HCT116 (cell line): ENCODE data around the gene PSMB9. TPM values are rescaled to one million over a fixed set of nuclear protein-coding genes. Genes with fewer than 3 reads are reported as not detected.

ENCODE experiments used
- ATAC-seq: fragments of 200-7000 bp; cut with Tn5 transposase; 2 replicates; pipeline ENCODE4 v1.9.1; 2020; ENCODE audit warnings: mild to moderate bottlenecking, moderate library complexity
- BruUV-seq: library from RNA; stranded (reverse); fragments of 400-500 nt; replicated peaks from 2 replicates; lab custom pipeline; 2021; lab: Mats Ljungman, UMichigan
- CTCF ChIA-PET: fragments of 300-600 bp; sonication (Branson Sonifier 250); formaldehyde crosslinking; loops from one replicate; lab custom pipeline; 2021; ENCODE audit warnings: antibody characterized with exemption; lab: Charles Lee
- POLR2A ChIA-PET: fragments of 300-600, 350-600 bp; sonication (Branson Sonifier 250); formaldehyde crosslinking; loops from one replicate; lab custom pipeline; 2021; ENCODE audit warnings: antibody characterized with exemption; lab: Charles Lee
- RAD21 ChIA-PET, 2 experiments: fragments of 300-600 bp; sonication (Branson Sonifier 250); formaldehyde crosslinking; loops; one replicate each; lab custom pipeline; 2023; ENCODE audit warnings: low total read pairs in 2 of 2; ENCODE audit not compliant: uncharacterized antibody in 2 of 2, unreplicated experiment in 2 of 2, low non-redundant PET in 1 of 2; lab: Charles Lee
- DNase-seq: peaks from one replicate; pipeline ENCODE4 v3.0.0-alpha.2; 2010; ENCODE audit warnings: low read depth, low spot score
- H2AFZ ChIP-seq: fragments of 200-600 bp; shearing (Covaris generic), sonication (generic); 2 replicates; pipeline ENCODE4 v1.6.1; 2017; ENCODE audit warnings: low read depth, mixed run types, mixed read lengths, antibody characterized with exemption, low read length; ENCODE audit not compliant: poor library complexity, severe bottlenecking
- H3K27ac ChIP-seq: 2 replicates; pipeline ENCODE4 v1.5.1; 2012; ENCODE audit warnings: low read depth, low read length
- H3K27me3 ChIP-seq: fragments of 200-600 bp; sonication (generic); 2 replicates; pipeline ENCODE4 v1.6.1; 2016; ENCODE audit warnings: mixed run types, low read length, mixed read lengths; ENCODE audit not compliant: insufficient read depth
- H3K36me3 ChIP-seq, 2 experiments: fragments of 200-500 bp in 1 of 2; fragments of 200-600 bp in 1 of 2; sonication (Bioruptor generic) in 1 of 2; sonication (generic) in 1 of 2; 2 replicates each; pipeline versions ENCODE4 v1.5.1 to v1.6.1; 2014 to 2016; ENCODE audit warnings: low read length in 2 of 2, inconsistent platforms in 1 of 2, mixed read lengths in 1 of 2, mixed run types in 1 of 2; ENCODE audit not compliant: insufficient read depth in 2 of 2, control insufficient read depth in 1 of 2
- H3K4me1 ChIP-seq, 2 experiments: fragments of 200-600 bp in 1 of 2; sonication (generic) in 1 of 2; 2 replicates each; pipeline versions ENCODE4 v1.5.1 to v1.6.1; 2012 to 2017; ENCODE audit warnings: low read length in 2 of 2, inconsistent platforms in 1 of 2, mild to moderate bottlenecking in 1 of 2, mixed read lengths in 1 of 2, mixed run types in 1 of 2, moderate library complexity in 1 of 2; ENCODE audit not compliant: insufficient read depth in 2 of 2, control insufficient read depth in 1 of 2
- H3K4me2 ChIP-seq: fragments of 200-600 bp; sonication (generic); 2 replicates; pipeline ENCODE4 v1.6.1; 2017; ENCODE audit warnings: mixed run types, low read length, mixed read lengths
- H3K4me3 ChIP-seq, 2 experiments: fragments of 200-600 bp in 1 of 2; sonication (generic) in 1 of 2; replicated peaks in 1 of 2; 2 replicates each; pipeline ENCODE4 v1.5.1; 2011 to 2016; ENCODE audit warnings: low read length in 2 of 2, control low read depth in 1 of 2, low read depth in 1 of 2, mild to moderate bottlenecking in 1 of 2, mixed read lengths in 1 of 2, mixed run types in 1 of 2
- H3K79me2 ChIP-seq: fragments of 200-600 bp; sonication (generic); 2 replicates; pipeline ENCODE4 v1.6.1; 2017; ENCODE audit warnings: mild to moderate bottlenecking, mixed run types, low read length, moderate library complexity, mixed read lengths; ENCODE audit not compliant: insufficient read depth
- H3K9ac ChIP-seq: fragments of 200-600 bp; sonication (generic); 2 replicates; pipeline ENCODE4 v1.6.1; 2016; ENCODE audit warnings: low read length, mixed read lengths
- H3K9me2 ChIP-seq: fragments of 200-600 bp; sonication (generic), shearing (Covaris generic); 2 replicates; pipeline ENCODE4 v1.6.1; 2017; ENCODE audit warnings: mixed run types, mild to moderate bottlenecking, moderate library complexity; ENCODE audit not compliant: insufficient read depth
- H3K9me3 ChIP-seq, 2 experiments: fragments of 200-500 bp in 1 of 2; fragments of 200-600 bp in 1 of 2; sonication (Bioruptor generic) in 1 of 2; sonication (generic) in 1 of 2; 2 replicates each; pipeline ENCODE4 v1.6.1; 2014 to 2017; ENCODE audit warnings: low read length in 2 of 2, mixed read lengths in 2 of 2, inconsistent platforms in 1 of 2, low read depth in 1 of 2, mild to moderate bottlenecking in 1 of 2, mixed run types in 1 of 2, moderate library complexity in 1 of 2; ENCODE audit not compliant: control insufficient read depth in 1 of 2, insufficient read depth in 1 of 2
- H4K20me1 ChIP-seq: fragments of 200-600 bp; sonication (generic), shearing (Covaris generic); 2 replicates; pipeline ENCODE4 v1.6.1; 2017; ENCODE audit warnings: mixed run types, mild to moderate bottlenecking, moderate library complexity; ENCODE audit not compliant: insufficient read depth
- CBX3 ChIP-seq: IDR thresholded peaks from 2 replicates; pipeline ENCODE4 v1.6.1; 2012; ENCODE audit warnings: low read depth
- CEBPB ChIP-seq: IDR thresholded peaks from 2 replicates; pipeline ENCODE4 v1.6.1; 2012; ENCODE audit warnings: low read depth
- EGR1 ChIP-seq: IDR thresholded peaks from 2 replicates; pipeline ENCODE4 v1.6.1; 2012; ENCODE audit warnings: low read depth
- EZH2 ChIP-seq: fragments of 200-600 bp; sonication (generic); IDR thresholded peaks from 2 replicates; pipeline ENCODE4 v1.6.1; 2017; ENCODE audit warnings: antibody characterized with exemption, mixed run types
- FOSL1 ChIP-seq: IDR thresholded peaks from 2 replicates; pipeline ENCODE4 v1.6.1; 2012; ENCODE audit warnings: low read depth
- JUND ChIP-seq: IDR thresholded peaks from 2 replicates; pipeline ENCODE4 v1.6.1; 2012
- RAD21 ChIP-seq: IDR thresholded peaks from 2 replicates; pipeline ENCODE4 v1.6.1; 2012; ENCODE audit warnings: low read depth, mild to moderate bottlenecking
- SIN3A ChIP-seq: IDR thresholded peaks from 2 replicates; pipeline ENCODE4 v1.6.1; 2012; ENCODE audit warnings: low read depth
- SP1 ChIP-seq: IDR thresholded peaks from 2 replicates; pipeline ENCODE4 v1.6.1; 2012; ENCODE audit warnings: low read depth
- SRF ChIP-seq: IDR thresholded peaks from 2 replicates; pipeline ENCODE4 v1.6.1; 2012; ENCODE audit warnings: low read depth
- intact Hi-C: fragments of 100-400 bp; cut with micrococcal nuclease; formaldehyde crosslinking; loops from 2 replicates; pipeline ENCODE4 v1.10.0; 2022
- total RNA-seq: library from RNA; stranded (reverse); gene quantifications from one replicate; pipeline ENCODE4 v1.2.1, GENCODE V29; 2021; ENCODE audit not compliant: unreplicated experiment
- TF ChIP-seq, protein P1 (sequence below): IDR thresholded peaks from 2 replicates; pipeline ENCODE4 v1.6.1; 2012; ENCODE audit warnings: low read depth
- TF ChIP-seq, protein P2 (sequence below): IDR thresholded peaks from 2 replicates; pipeline ENCODE4 v1.6.1; 2012

The PSMB9 gene
- total RNA-seq, 1 experiment from 2014 or later: 8.1 TPM

DNA sequence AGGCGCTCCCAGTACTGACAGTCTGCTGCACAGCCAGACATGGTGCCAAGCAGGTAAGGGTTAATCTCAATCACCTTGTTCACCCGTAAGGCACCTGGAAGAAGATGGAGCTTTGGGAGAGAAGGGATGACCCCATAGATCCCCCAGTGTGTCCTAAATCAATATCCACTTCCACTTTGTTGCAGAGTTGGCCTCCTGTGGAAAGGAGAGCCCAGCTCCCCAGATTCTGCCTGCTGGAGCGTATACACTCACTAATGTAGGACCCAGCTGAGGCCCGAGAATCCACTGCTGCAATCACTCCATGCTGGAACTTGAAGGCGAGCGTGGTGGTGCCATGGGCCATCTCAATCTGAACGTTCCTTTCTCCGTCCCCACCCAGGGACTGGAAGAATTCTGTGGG lies 11.3 kb upstream of the PSMB9 start:
- ATAC-seq (no peak), DNase-seq (no peak)
- H3K4me1 ChIP-seq: peaks cover 12 to 24% of the 10 kb centered on the region in 2 experiments; a peak in 3 of 4 replicates
- no peaks in the 10 kb centered on the region for H4K20me1 ChIP-seq
- no peak overlapping the region for H3K9ac ChIP-seq
- CTCF ChIA-PET: no interaction called here
- H3K36me3 ChIP-seq: no peaks in the 10 kb centered on the region
- no peak overlapping the region for H3K27ac ChIP-seq
- H3K27me3 ChIP-seq: no peaks in the 10 kb centered on the region
- peaks cover 4% of the 10 kb centered on the region; the same call in 1 of the 2 replicates for H3K79me2 ChIP-seq
- H3K4me2 ChIP-seq: no peak overlapping the region
- H3K9me2 ChIP-seq: no peaks in the 10 kb centered on the region
- BruUV-seq: no TSS peak
- no peak overlapping the region for H2AFZ ChIP-seq
- POLR2A ChIA-PET: no interaction called here
- H3K9me3 ChIP-seq: no peaks in the 10 kb centered on the region
- no peak overlapping the region for H3K4me3 ChIP-seq
- RAD21 ChIA-PET: no interaction called here
- intact Hi-C loops: loop anchor here (1.0 kb wide), 1 partner anchor 9 kb away; no protein-coding TSS in a partner anchor
- TF ChIP-seq SRF (no peak), CEBPB (no peak), EZH2 (no peak), RAD21 (no peak), EGR1 (no peak), JUND (no peak), SIN3A (no peak), SP1 (no peak), FOSL1 (no peak), CBX3 (no peak)
- TF ChIP-seq, protein P1, sequence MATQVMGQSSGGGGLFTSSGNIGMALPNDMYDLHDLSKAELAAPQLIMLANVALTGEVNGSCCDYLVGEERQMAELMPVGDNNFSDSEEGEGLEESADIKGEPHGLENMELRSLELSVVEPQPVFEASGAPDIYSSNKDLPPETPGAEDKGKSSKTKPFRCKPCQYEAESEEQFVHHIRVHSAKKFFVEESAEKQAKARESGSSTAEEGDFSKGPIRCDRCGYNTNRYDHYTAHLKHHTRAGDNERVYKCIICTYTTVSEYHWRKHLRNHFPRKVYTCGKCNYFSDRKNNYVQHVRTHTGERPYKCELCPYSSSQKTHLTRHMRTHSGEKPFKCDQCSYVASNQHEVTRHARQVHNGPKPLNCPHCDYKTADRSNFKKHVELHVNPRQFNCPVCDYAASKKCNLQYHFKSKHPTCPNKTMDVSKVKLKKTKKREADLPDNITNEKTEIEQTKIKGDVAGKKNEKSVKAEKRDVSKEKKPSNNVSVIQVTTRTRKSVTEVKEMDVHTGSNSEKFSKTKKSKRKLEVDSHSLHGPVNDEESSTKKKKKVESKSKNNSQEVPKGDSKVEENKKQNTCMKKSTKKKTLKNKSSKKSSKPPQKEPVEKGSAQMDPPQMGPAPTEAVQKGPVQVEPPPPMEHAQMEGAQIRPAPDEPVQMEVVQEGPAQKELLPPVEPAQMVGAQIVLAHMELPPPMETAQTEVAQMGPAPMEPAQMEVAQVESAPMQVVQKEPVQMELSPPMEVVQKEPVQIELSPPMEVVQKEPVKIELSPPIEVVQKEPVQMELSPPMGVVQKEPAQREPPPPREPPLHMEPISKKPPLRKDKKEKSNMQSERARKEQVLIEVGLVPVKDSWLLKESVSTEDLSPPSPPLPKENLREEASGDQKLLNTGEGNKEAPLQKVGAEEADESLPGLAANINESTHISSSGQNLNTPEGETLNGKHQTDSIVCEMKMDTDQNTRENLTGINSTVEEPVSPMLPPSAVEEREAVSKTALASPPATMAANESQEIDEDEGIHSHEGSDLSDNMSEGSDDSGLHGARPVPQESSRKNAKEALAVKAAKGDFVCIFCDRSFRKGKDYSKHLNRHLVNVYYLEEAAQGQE: no peak
- TF ChIP-seq, protein P2, sequence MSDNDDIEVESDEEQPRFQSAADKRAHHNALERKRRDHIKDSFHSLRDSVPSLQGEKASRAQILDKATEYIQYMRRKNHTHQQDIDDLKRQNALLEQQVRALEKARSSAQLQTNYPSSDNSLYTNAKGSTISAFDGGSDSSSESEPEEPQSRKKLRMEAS: no peak
